Tibial nerve (tissue), 4 donors: ENCODE data around the gene ZNF892.

Experiments
- CTCF ChIP-seq, 5 experiments: fragments of 200-600 bp in 3 of 5; fragments of 450-650 bp in 2 of 5; sonication (generic) in 3 of 5; IDR thresholded peaks; one replicate each; pipeline ENCODE4 v1.5.1; 2016 to 2019; ENCODE audit warnings: antibody characterized with exemption in 5 of 5, mild to moderate bottlenecking in 3 of 5, moderate library complexity in 2 of 5
- EP300 ChIP-seq, 2 donors: sonication (generic); formaldehyde crosslinking; IDR thresholded peaks; one replicate each; pipeline ENCODE4 v1.6.1; 2017; ENCODE audit warnings: antibody characterized with exemption in 2 of 2, mild to moderate bottlenecking in 1 of 2
- POLR2A ChIP-seq, 2 donors: fragments of 450-650 bp; IDR thresholded peaks; one replicate each; pipeline ENCODE4 v1.6.1; 2017; ENCODE audit warnings: antibody characterized with exemption in 2 of 2, mild to moderate bottlenecking in 2 of 2, moderate library complexity in 2 of 2

DNA sequence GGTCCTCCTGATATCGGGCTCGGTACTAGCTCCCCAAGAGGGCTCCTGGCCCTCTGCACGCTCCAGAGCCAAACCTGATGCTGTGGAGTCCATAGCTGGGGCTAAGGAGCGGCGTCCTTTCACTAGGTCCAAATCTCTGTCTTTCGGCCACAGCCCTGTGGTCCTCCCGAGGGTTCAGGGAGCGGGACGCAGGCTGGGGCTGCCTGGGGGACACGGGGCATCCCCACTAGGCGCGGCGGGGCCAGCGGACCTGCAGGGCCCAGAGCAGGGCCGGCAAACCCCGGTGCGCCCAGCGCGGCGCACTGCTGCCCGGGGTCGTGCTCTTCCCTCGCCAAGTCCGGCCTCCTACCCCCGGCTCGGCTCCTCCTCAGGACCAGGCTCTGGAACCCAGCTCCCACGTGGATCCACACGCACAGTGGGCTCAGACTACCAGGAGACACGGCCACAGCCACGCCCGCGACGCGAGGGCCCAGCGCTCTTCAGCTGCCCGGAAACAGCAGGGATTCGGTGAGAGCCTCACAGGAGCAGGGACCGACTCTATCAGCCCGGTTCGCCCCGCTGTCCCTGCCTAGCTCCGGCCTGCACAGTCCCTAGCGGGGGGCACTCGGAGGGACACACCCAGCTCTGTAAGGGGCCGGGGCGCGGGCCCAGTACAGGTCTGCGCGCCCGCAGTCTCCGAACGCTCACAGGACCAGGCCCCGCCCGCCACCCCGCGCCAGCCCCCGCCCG is 48.3 kb upstream of the ZNF892 start:
- TF ChIP-seq CTCF (IDR thresholded peaks at IDR 0.05) (no peak), POLR2A (IDR thresholded peaks at IDR 0.05) (no peak), EP300 (IDR thresholded peaks at IDR 0.05) (no peak)
